T-helper 9 cell (primary cell): ENCODE results near the gene PLPP6.

Source experiments
- DNase-seq: peaks from one replicate; pipeline ENCODE4 v3.0.0-alpha.2; 2020

Gene PLPP6

DNA sequence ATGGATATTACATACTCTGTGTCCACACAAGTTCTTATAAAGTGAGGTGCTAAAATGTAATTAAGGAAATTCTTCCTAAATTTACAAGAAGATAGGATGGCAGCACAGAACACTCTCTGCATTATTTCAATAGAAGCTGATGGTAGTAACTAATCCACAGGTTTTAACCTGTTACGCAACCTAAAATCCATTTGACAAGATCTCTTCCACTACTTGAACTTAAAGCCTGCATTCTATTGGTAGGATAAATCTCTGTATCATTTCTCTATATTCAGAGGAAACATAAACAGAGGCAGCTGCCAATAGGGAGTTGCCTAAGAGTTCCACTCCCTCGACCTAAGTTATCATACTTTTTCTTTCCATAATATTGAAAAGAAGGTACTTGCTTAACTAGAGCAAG is 38.8 kb downstream of the PLPP6 start:
- DNase-seq: no peak

DNA sequence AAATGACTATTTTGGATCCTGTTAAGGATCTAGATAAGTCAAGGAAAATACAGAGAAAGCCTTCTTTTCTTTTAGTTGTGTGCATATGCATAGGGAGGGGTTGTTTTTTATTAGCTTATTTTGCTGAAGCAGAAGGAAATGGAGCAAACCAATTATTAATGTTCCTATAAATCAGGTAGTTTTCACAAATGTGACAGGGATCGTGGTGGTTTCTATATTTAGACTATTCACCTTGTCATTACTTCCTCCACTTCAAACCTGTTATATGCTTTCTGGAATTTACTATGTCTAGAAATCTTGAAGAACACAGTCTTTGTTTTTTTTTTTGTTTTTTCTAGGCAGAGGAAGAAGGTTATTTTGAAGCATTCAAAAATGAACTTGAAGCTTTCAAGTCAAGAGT is 39.4 kb downstream of the PLPP6 start:
- no peak for DNase-seq

GRCh38 chr9:4704129-4704528 is 42.0 kb downstream of the PLPP6 start:
- DNase-seq: no peak

DNA sequence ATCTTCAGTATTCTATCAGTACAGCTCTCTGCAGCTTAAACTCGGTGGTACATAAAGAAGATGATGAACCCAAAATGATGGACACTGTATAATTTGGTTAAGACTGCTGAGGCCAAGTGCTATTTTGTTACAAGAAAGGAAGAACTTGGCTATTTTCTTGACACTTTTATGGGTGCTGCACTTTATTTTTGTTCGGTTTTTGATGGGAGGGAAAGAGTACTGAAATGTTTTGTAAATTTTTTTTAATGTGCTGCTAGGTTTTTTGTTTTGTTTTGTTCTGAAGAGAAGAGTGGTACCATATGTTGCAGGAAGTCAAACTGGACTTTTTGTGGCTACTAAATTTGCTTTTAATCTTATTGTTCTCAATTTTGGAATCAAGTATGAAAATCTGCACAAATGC is 43.9 kb downstream of the PLPP6 start:
- DNase-seq: no peak

- no peak for DNase-seq
Observed at GRCh38 chr9:4706971-4707622, 45.0 kb downstream of the PLPP6 start.

DNA sequence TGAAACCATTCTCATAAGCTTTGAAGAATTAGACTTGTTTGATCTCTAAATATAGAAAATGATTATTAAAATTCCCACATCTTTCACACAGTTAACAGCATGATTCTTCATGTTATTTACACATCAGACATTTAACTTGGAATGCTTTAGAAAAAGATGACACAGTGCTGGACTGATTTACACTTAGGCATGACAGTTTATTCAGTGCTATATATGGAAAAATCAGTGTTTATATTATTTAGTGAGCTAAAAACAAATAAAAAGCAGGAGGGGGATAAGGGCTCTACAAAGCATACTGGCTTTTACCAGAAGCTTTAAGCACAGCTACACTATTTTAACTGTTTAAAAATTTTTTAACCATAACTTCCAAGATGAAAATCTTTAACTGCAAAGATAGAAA is 47.3 kb downstream of the PLPP6 start:
- DNase-seq: no peak

GRCh38 chr9:4713849-4714248 is 51.8 kb downstream of the PLPP6 start:
- DNase-seq: no peak

DNA sequence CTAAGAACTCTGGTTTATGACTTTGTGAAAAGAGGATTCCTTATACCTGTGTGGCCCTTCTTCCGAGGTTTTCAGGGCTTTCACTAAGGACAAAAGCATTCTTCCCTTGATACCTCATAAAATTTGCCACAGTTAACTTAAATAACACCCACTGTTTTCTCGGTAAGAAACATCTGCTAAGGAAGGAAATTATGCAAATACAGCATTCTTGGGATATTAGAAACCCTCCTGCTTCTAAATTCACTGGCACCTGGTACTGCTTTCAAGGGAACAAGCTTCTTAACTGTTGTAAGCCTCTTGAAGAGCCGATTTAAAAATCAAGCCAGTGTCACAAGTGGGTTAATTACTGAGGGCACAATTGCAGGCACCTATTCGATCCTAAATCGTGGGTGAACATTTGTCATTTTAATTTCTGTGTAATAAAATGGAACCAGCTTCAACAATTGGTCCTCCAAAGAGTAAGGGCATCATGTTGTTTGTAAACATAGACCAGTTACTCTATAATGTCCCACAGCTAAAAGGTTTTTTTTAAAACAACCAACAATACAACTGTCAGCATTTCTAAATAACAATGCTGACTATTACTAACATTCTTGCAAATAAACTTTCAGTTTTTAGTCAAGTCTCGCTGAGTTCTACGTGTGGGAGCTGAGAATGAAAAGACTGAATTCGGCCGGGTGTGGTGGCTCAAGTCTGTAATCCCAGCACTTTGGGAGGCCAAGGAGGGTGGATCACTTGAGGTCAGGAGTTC is 52.3 kb downstream of the PLPP6 start:
- no peak for DNase-seq
